ENCODE results near the gene CLASRP. TPM values are rescaled to one million over a fixed set of nuclear protein-coding genes. Genes with fewer than 3 reads are reported as not detected.

CLASRP gene
- total and polyA plus RNA-seq, 9 of the 15 experiments (the other 6 are each of a cell fraction or from before 2014, with no cell fraction given), result 0.94 to 86.3 (median 44.0) TPM

DNA sequence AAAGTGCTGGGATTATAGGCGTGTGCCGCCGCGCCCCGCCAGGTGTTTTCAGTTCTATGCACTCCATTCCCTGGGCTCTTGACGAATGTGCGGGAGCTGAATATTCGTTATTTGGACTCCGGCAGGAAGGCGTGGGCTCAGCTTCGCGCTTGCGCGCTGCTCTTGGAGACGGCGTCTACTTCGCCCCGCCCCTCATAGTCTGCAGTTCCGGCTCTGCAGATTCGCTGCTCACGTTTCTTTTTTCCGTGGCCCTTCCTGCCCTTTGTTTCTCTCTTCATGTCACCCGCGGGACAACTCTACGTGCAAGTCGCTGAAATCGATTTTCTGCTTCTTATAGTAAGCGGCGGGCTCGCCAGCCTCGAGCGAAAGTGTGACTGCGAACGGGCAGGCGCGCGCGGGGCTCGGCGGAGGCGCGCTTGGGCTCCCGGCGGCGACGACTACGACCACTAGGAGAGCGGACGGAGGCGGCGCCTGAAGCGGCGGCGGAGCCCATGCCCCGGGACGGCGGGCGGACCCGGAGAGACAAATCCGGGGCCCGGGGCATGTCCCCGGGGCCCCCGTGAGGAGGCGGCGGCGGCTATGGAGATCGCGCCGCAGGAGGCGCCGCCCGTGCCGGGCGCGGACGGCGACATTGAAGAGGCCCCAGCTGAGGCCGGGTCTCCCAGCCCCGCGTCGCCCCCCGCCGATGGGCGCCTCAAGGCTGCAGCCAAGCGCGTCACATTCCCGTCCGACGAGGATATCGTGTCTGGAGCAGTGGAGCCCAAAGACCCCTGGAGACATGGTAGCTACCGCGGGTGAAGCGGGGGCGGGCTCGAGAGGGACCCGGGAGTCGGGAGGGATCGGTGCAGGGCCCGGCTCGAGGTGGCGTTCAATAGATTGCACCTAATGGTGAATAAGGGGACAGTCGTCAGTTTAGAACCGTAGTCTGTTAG is 54.2 kb downstream of the CLASRP start, which contains the start of gene PPP1R37 (continued):
- TF ChIP-seq, protein P1, sequence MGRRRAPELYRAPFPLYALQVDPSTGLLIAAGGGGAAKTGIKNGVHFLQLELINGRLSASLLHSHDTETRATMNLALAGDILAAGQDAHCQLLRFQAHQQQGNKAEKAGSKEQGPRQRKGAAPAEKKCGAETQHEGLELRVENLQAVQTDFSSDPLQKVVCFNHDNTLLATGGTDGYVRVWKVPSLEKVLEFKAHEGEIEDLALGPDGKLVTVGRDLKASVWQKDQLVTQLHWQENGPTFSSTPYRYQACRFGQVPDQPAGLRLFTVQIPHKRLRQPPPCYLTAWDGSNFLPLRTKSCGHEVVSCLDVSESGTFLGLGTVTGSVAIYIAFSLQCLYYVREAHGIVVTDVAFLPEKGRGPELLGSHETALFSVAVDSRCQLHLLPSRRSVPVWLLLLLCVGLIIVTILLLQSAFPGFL (CRISPR knock-in tag; IDR thresholded peaks at IDR 0.05), result peak; percentile 95; the same call in 1 of the 2 replicates
- TF ChIP-seq NCOA6 (IDR thresholded peaks at IDR 0.05) (no peak), TRIM28 (IDR thresholded peaks at IDR 0.05) (0 out of 2 replicates have a peak, but pooled peaks have one; percentile 30), RFX1 (IDR thresholded peaks at IDR 0.05) (peak; percentile 89), FOXA1 (IDR thresholded peaks at IDR 0.05; ENCODE audit: borderline replicate concordance) (no peak), BRD9 (IDR thresholded peaks at IDR 0.05; ENCODE audit: low read depth, partially characterized antibody) (no peak), HMG20A (CRISPR knock-in tag; conservative IDR thresholded peaks at IDR 0.05) (no peak), CHCHD3 (CRISPR knock-in tag; IDR thresholded peaks at IDR 0.05) (no peak), EZH2 (IDR thresholded peaks at IDR 0.05; ENCODE audit: borderline replicate concordance, low read depth, low read length) (no peak), ZNF140 (CRISPR knock-in tag; IDR thresholded peaks at IDR 0.05) (no peak), SMAD3 (CRISPR knock-in tag; conservative IDR thresholded peaks at IDR 0.05) (0 out of 2 replicates have a peak, but pooled peaks have one; percentile 14), ZNF384 (IDR thresholded peaks at IDR 0.05; ENCODE audit: low read depth, low read length) (no peak; the same call in 1 of the 2 replicates), NFATC3 (IDR thresholded peaks at IDR 0.05) (no peak), KLF1 (tag; IDR thresholded peaks at IDR 0.05) (no peak), DEAF1 (CRISPR knock-in tag; IDR thresholded peaks at IDR 0.05) (no peak), TEAD1 (CRISPR knock-in tag; IDR thresholded peaks at IDR 0.05) (peak; percentile 40 to 93; a peak in 3 of 4 replicates), KDM5B (IDR thresholded peaks at IDR 0.05; ENCODE audit: insufficient replicate concordance, low read depth, low read length) (peak; percentile 24), JUND (IDR thresholded peaks at IDR 0.05; ENCODE audit: borderline replicate concordance, low read depth, low read length) (peak; percentile 35), JUND (tag; IDR thresholded peaks at IDR 0.05; ENCODE audit: borderline replicate concordance, low read depth, low read length) (peak; percentile 34; the same call in 1 of the 3 replicates), HMGXB4 (CRISPR knock-in tag; IDR thresholded peaks at IDR 0.05) (peak; percentile 93), NFIC (IDR thresholded peaks at IDR 0.05) (peak; percentile 91), EWSR1 (IDR thresholded peaks at IDR 0.05; ENCODE audit: borderline replicate concordance, low read depth, partially characterized antibody) (no peak)
- TF ChIP-seq, protein P2, sequence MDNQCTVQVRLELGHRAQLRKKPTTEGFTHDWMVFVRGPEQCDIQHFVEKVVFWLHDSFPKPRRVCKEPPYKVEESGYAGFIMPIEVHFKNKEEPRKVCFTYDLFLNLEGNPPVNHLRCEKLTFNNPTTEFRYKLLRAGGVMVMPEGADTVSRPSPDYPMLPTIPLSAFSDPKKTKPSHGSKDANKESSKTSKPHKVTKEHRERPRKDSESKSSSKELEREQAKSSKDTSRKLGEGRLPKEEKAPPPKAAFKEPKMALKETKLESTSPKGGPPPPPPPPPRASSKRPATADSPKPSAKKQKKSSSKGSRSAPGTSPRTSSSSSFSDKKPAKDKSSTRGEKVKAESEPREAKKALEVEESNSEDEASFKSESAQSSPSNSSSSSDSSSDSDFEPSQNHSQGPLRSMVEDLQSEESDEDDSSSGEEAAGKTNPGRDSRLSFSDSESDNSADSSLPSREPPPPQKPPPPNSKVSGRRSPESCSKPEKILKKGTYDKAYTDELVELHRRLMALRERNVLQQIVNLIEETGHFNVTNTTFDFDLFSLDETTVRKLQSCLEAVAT (IDR thresholded peaks at IDR 0.05), result no peak
